Cardiac fibroblast (primary cell): Measurements from ENCODE around the gene PAQR7.

ENCODE experiments used
- DNase-seq, 2 donors: peaks; one replicate each; pipeline versions ENCODE4 v3.0.0 to v3.0.0-alpha.2; 2010; ENCODE audit warnings: low read depth in 2 of 2
- H3K4me3 ChIP-seq, 2 donors: replicated peaks in 1 of 2; 1 replicate in 1 of 2; 2 replicates in 1 of 2; pipeline ENCODE4 v1.5.1; 2011; ENCODE audit warnings: low read depth in 2 of 2, low read length in 2 of 2, mild to moderate bottlenecking in 2 of 2, moderate library complexity in 1 of 2
- TF ChIP-seq, protein P1 (sequence below): IDR thresholded peaks from one replicate; pipeline ENCODE4 v1.5.1; 2011; ENCODE audit warnings: low read depth, mild to moderate bottlenecking, low read length, inconsistent platforms

Gene PAQR7

DNA sequence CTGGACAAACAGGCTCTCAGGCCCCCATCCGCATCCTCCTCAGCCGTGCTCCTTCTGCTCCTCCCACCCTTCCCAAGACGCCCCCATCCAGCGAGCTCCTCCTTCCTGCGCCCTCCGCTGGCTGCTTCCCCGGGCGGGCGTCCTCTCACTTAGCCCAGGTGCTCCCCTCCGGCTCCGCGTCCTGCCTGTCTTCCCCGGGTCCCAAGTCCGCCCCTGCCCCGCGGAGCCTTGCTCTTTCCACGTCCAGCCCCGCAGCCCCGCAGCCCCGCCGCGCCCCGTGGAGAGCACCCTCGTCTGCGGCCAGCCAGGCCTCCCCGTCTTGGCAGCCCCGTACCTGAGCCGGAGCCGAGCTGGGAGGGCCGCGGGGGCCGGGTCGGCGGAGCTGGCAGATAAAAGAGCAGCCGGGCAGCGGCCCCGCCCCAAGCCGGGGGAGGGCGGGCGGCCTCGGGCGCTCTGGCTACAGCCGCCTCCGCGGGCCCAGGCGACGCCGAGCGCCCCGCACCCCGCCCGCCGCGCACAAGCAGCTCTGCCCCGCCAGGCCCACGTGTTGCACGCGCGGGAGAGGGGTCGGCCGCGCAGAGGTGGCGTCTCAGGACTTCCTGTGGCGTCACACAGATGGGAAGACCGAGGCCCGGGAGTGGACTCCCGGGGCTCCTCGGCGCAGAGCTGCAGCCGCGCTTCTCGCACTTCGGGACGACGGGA lies at the start of gene PAQR7:
Gene PAQR7, minus strand, starts transcription at position 555 of the 702 bp plus-strand sequence. CDS start 11,869 bp downstream, outside the sequence.
- peak within 1 kb of the TSS; percentile 60 to 70 for H3K4me3 ChIP-seq
- DNase-seq: peak; percentile 61 to 79
- TF ChIP-seq, protein P1, sequence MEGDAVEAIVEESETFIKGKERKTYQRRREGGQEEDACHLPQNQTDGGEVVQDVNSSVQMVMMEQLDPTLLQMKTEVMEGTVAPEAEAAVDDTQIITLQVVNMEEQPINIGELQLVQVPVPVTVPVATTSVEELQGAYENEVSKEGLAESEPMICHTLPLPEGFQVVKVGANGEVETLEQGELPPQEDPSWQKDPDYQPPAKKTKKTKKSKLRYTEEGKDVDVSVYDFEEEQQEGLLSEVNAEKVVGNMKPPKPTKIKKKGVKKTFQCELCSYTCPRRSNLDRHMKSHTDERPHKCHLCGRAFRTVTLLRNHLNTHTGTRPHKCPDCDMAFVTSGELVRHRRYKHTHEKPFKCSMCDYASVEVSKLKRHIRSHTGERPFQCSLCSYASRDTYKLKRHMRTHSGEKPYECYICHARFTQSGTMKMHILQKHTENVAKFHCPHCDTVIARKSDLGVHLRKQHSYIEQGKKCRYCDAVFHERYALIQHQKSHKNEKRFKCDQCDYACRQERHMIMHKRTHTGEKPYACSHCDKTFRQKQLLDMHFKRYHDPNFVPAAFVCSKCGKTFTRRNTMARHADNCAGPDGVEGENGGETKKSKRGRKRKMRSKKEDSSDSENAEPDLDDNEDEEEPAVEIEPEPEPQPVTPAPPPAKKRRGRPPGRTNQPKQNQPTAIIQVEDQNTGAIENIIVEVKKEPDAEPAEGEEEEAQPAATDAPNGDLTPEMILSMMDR: no peak

- H3K4me3 ChIP-seq: no peak overlapping the region
- DNase-seq: no peak
- TF ChIP-seq, protein P1: no peak
Observed at GRCh38 chr1:25924454-25924853, 48.9 kb upstream of the PAQR7 start.

- peak overlapping the region; percentile 43 to 55 for H3K4me3 ChIP-seq
- peak in 1 of 2 donors; percentile 12 for DNase-seq
- TF ChIP-seq, protein P1: no peak
Observed at GRCh38 chr1:25922971-25923552, 47.6 kb upstream of the PAQR7 start.

GRCh38 chr1:25922056-25922970 lies 46.8 kb upstream of the PAQR7 start:
- H3K4me3 ChIP-seq: peak overlapping the region; percentile 45 to 55
- DNase-seq: peak in 1 of 2 donors; percentile 15
- TF ChIP-seq, protein P1: no peak

GRCh38 chr1:25918615-25919014 lies 43.1 kb upstream of the PAQR7 start:
- H3K4me3 ChIP-seq: no peak overlapping the region
- DNase-seq: no peak
- TF ChIP-seq, protein P1: no peak

DNA sequence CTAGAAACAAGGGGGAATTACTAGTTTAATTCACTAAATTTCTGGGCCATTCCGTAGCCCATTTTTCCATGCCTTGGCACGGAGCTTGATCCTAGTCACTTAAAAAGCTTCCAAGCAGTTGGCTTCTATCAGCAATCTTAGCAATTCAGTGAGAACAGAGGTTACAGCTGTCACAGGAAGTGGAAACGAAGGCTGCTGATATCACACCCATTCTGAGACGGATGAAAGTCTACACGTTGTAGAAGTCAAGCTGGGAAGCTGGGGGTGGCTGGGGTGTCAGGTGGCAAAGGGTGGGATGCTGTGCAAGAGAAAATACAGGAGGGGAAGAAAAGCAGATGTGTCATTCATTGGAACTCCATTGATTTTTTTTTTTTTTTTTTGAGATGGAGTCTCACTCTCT lies 42.5 kb upstream of the PAQR7 start:
- TF ChIP-seq, protein P1: no peak
- DNase-seq: peak in 1 of 2 donors; percentile 48
- H3K4me3 ChIP-seq: no peak overlapping the region
